Cardiac fibroblast (primary cell): ENCODE results near the gene NDST1.

Experiments used
- DNase-seq, 2 donors: peaks; one replicate each; pipeline versions ENCODE4 v3.0.0 to v3.0.0-alpha.2; 2010; ENCODE audit warnings: low read depth in 2 of 2
- H3K4me3 ChIP-seq, 2 donors: replicated peaks in 1 of 2; 1 replicate in 1 of 2; 2 replicates in 1 of 2; pipeline ENCODE4 v1.5.1; 2011; ENCODE audit warnings: low read depth in 2 of 2, low read length in 2 of 2, mild to moderate bottlenecking in 2 of 2, moderate library complexity in 1 of 2
- CTCF ChIP-seq: IDR thresholded peaks from one replicate; pipeline ENCODE4 v1.5.1; 2011; ENCODE audit warnings: low read depth, mild to moderate bottlenecking, low read length, inconsistent platforms

Gene NDST1

DNA sequence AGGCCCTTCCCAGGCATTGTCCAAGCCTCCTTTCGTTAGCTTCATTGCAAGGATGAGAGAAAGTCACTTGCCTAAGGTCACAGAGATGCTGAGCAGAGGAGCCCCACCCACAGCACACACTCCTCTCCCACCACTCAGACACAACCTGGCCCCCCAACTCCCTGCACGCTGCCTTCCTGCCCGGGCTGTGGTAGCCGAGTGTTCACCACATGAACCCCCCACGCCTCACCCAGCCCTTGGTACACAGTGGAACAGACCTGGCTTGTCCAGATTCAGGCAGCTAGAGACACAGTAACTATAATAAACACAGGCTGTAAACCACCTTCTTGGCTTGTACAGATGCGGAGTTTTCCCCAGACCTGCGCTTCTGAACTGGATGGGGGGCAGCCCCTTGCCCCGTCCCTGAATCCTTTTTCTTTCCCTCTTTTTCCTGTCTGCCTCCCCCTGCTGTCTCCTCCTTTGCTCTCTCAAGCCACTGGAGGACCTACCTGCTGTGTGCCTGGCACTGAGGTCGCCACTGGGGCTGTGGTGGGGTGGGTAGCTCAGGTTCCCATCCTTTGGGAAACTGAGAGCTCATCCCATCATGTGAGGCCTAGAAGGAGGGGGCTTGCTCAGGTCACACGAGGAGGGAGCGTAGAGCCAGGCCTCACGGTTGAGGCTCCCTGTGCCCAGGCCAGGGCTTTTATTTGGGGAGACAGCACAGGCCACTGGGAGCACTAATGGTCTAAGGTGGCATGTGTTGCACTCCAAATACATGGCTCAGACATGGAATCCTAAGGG lies 76.8 kb downstream of the NDST1 start:
- DNase-seq, result no peak
- no peak overlapping the region for H3K4me3 ChIP-seq
- no peak for TF ChIP-seq CTCF

DNA sequence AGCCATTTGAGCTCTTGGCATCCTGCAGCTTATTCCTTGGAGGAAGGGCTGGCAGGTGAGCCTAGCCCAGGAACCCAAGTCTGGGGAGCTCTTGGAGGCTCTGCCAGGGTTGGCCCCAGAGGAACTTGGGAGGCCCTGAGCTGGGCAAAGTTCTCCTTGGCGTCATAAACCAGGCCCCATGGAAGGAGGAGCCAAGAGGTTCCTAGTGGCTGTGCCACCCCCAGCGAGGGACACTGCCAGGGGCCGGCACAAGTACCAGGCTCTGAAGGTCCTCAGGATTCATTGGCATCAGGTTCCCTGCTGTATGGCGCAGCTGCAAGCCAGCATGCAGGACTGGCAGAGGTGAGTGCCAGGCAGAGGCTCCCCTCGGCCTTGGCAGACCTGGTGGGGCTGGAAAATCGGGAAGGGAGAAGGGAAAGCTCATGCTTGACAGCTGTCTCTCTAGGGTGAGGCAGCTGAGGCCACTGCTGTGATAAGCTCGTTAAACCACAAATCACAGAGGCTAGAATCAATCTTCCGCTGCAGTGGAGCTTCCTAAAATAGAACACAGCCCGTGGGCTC lies 77.9 kb downstream of the NDST1 start:
- no peak for TF ChIP-seq CTCF
- DNase-seq, result no peak
- no peak overlapping the region for H3K4me3 ChIP-seq

DNA sequence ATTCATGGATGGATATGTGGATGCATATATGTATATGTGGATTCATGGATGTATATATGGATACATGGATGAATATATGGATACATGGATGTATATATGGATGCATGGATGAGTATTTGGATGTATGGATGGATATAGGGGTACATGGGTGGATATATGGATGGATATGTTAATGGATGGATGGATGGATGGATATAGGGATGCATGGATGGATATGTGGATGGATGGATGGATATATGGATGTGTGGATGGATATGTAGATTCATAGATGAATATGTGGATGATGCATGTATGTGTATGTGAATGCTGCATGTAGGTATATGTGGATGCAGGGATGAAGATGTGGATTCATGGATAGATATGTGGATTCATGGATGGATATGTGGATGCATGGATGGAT lies 79.1 kb downstream of the NDST1 start:
- DNase-seq, result no peak
- H3K4me3 ChIP-seq, result no peak overlapping the region
- TF ChIP-seq CTCF, result no peak

DNA sequence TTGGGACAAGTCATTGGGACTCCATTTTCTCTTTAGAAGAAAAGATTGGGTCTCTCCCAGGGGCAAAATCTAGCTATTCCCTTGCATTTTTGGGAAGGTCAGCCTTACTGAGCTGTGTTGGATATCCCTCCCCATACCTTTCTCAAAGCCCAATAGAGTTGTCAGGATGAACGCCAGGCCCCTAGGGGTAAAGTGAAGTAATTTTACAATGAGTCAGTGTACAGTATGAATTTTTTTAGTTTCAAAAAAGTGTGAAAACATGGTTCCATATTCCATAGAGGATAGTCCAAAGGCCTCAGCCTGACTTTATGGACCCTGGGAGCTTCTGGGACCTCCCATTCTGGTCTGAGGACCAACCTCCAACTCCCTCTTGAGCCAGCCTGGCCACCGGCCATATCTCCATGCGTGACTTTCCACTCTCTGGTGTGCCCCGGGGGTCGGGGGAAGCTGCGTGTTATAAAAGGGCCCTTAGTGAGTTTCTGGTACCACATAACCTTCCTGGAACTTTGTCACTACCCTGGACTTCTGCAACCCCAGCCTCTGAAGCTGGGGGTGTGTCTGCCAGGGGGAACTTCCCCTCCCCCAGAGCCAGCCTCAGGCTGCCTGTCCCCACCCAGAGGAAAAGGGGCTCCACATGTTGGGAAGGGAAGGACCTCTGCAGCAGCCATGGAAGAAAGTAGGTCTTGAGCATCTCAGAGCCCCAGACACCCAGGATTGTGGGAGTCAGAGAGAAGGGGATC lies 80.1 kb downstream of the NDST1 start:
- DNase-seq, result peak; percentile 47 to 58
- no peak overlapping the region for H3K4me3 ChIP-seq
- TF ChIP-seq CTCF, result peak; percentile 10

- H3K4me3 ChIP-seq, result no peak overlapping the region
- no peak for TF ChIP-seq CTCF
- no peak for DNase-seq
Observed at GRCh38 chr5:150588596-150588890, 80.6 kb downstream of the NDST1 start.

GRCh38 chr5:150589862-150590601 lies 82.1 kb downstream of the NDST1 start:
- peak; percentile 51 to 87 for DNase-seq
- H3K4me3 ChIP-seq, result no peak overlapping the region
- peak; percentile 65 for TF ChIP-seq CTCF
